DND-41 (cell line): ENCODE measurements around the gene C11orf21.

ENCODE experiments used
- ATAC-seq: fragments of 200-7000 bp; cut with Tn5 transposase; 3 replicates; pipeline ENCODE4 v1.9.1; 2021; ENCODE audit warnings: low read depth; ENCODE audit not compliant: insufficient read depth
- DNase-seq: peaks from one replicate; pipeline ENCODE4 v3.0.0-alpha.2; 2020
- H2AFZ ChIP-seq: 2 replicates; pipeline ENCODE4 v1.6.0; 2012; ENCODE audit warnings: low read depth, low read length
- H3K27ac ChIP-seq: 2 replicates; pipeline ENCODE4 v1.5.1; 2012; ENCODE audit warnings: low read length, inconsistent platforms
- H3K27me3 ChIP-seq: fragments of 200-600 bp; sonication (generic); 2 replicates; pipeline ENCODE4 v1.6.0; 2012; ENCODE audit warnings: low read length, mild to moderate bottlenecking, inconsistent platforms; ENCODE audit not compliant: insufficient read depth, poor library complexity
- H3K36me3 ChIP-seq: 2 replicates; pipeline ENCODE4 v1.5.1; 2012; ENCODE audit warnings: low read length, inconsistent platforms; ENCODE audit not compliant: insufficient read depth
- H3K4me1 ChIP-seq: 2 replicates; pipeline ENCODE4 v1.5.1; 2012; ENCODE audit warnings: mild to moderate bottlenecking, low read length; ENCODE audit not compliant: insufficient read depth
- H3K4me2 ChIP-seq: 2 replicates; pipeline ENCODE4 v1.6.0; 2012; ENCODE audit warnings: mild to moderate bottlenecking, moderate library complexity, low read length, inconsistent platforms; ENCODE audit not compliant: insufficient read depth
- H3K4me3 ChIP-seq, 2 experiments: fragments of 200-600 bp in 1 of 2; shearing (Covaris generic) in 1 of 2; 2 replicates each; pipeline ENCODE4 v1.5.1; 2012 to 2016; ENCODE audit warnings: inconsistent platforms in 2 of 2, low read length in 2 of 2, mild to moderate bottlenecking in 2 of 2, low read depth in 1 of 2, moderate library complexity in 1 of 2
- H3K79me2 ChIP-seq: 2 replicates; pipeline ENCODE4 v1.6.0; 2012; ENCODE audit warnings: low read length, inconsistent platforms; ENCODE audit not compliant: insufficient read depth
- H3K9ac ChIP-seq: 2 replicates; pipeline ENCODE4 v1.6.0; 2012; ENCODE audit warnings: low read depth, mild to moderate bottlenecking, inconsistent platforms, low read length, moderate library complexity
- H3K9me3 ChIP-seq: 2 replicates; pipeline ENCODE4 v1.5.1; 2012; ENCODE audit warnings: low read length, moderate library complexity, mild to moderate bottlenecking, inconsistent platforms; ENCODE audit not compliant: insufficient read depth, severe bottlenecking
- H4K20me1 ChIP-seq: 2 replicates; pipeline ENCODE4 v1.6.0; 2012; ENCODE audit warnings: low read length; ENCODE audit not compliant: insufficient read depth
- CTCF ChIP-seq: IDR thresholded peaks from 2 replicates; pipeline ENCODE4 v1.5.1; 2012; ENCODE audit warnings: borderline replicate concordance, low read length, moderate library complexity, mild to moderate bottlenecking; ENCODE audit not compliant: poor library complexity, severe bottlenecking; ENCODE audit errors: extremely low read depth
- EZH2 ChIP-seq: IDR thresholded peaks from 3 replicates; pipeline ENCODE4 v1.6.1; 2012; ENCODE audit warnings: borderline replicate concordance, low read depth, mild to moderate bottlenecking, moderate library complexity, low read length, inconsistent platforms; ENCODE audit not compliant: severe bottlenecking

The C11orf21 gene

GRCh38 chr11:2309251-2310072 is 7.7 kb upstream of the C11orf21 start:
- H4K20me1 ChIP-seq = no peaks in the 10 kb centered on the region
- H3K4me2 ChIP-seq = no peak overlapping the region
- ATAC-seq (no peak), DNase-seq (no peak)
- no peaks in the 10 kb centered on the region for H3K36me3 ChIP-seq
- no peaks in the 10 kb centered on the region for H3K79me2 ChIP-seq
- H3K4me3 ChIP-seq = no peak overlapping the region
- no peaks in the 10 kb centered on the region for H3K4me1 ChIP-seq
- no peak overlapping the region for H3K9ac ChIP-seq
- no peak overlapping the region for H3K27ac ChIP-seq
- H2AFZ ChIP-seq = no peak overlapping the region
- no peak for TF ChIP-seq CTCF
- H3K27me3 ChIP-seq = no peaks in the 10 kb centered on the region
- no peaks in the 10 kb centered on the region for H3K9me3 ChIP-seq

GRCh38 chr11:2308713-2309112 is 7.0 kb upstream of the C11orf21 start:
- ATAC-seq (no peak), DNase-seq (no peak)
- Histone ChIP-seq H3K27me3 (no peaks in the 10 kb centered on the region), H3K36me3 (no peaks in the 10 kb centered on the region), H3K4me3 (no peak overlapping the region), H3K4me2 (no peak overlapping the region), H3K27ac (no peak overlapping the region), H3K9ac (no peak overlapping the region), H4K20me1 (no peaks in the 10 kb centered on the region), H2AFZ (no peak overlapping the region), H3K79me2 (no peaks in the 10 kb centered on the region), H3K4me1 (no peaks in the 10 kb centered on the region), H3K9me3 (no peaks in the 10 kb centered on the region)
- no peak for TF ChIP-seq EZH2

GRCh38 chr11:2307501-2308331 is 6.0 kb upstream of the C11orf21 start:
- H3K27ac ChIP-seq = no peak overlapping the region
- no peaks in the 10 kb centered on the region for H3K79me2 ChIP-seq
- TF ChIP-seq EZH2 (no peak), CTCF (no peak)
- H3K27me3 ChIP-seq = no peaks in the 10 kb centered on the region
- ATAC-seq (no peak), DNase-seq (no peak)
- no peaks in the 10 kb centered on the region for H3K4me1 ChIP-seq
- H2AFZ ChIP-seq = no peak overlapping the region
- no peak overlapping the region for H3K9ac ChIP-seq
- no peaks in the 10 kb centered on the region for H3K9me3 ChIP-seq
- no peak overlapping the region for H3K4me3 ChIP-seq
- H4K20me1 ChIP-seq = no peaks in the 10 kb centered on the region
- H3K36me3 ChIP-seq = no peaks in the 10 kb centered on the region
- H3K4me2 ChIP-seq = no peak overlapping the region

GRCh38 chr11:2306877-2307500 is 5.3 kb upstream of the C11orf21 start:
- Histone ChIP-seq H3K79me2 (no peaks in the 10 kb centered on the region), H3K4me3 (no peak overlapping the region)

More at GRCh38 chr11:2306877-2307500, 5.3 kb upstream of the C11orf21 start:
- H3K9ac ChIP-seq = no peak overlapping the region
- H3K9me3 ChIP-seq = no peaks in the 10 kb centered on the region
- H3K27ac ChIP-seq = no peak overlapping the region
- no peaks in the 10 kb centered on the region for H3K27me3 ChIP-seq
- no peak overlapping the region for H3K4me2 ChIP-seq
- TF ChIP-seq EZH2 (no peak), CTCF (no peak)
- DNase-seq = no peak
- no peaks in the 10 kb centered on the region for H3K4me1 ChIP-seq
- no peaks in the 10 kb centered on the region for H3K36me3 ChIP-seq
- H2AFZ ChIP-seq = no peak overlapping the region
- H4K20me1 ChIP-seq = no peaks in the 10 kb centered on the region
- ATAC-seq = no peak
